Measurements from ENCODE around the gene PHLDB2. TPM values are rescaled to one million over a fixed set of nuclear protein-coding genes. Genes with fewer than 3 reads are reported as not detected.

Gene PHLDB2
- total and polyA plus RNA-seq, 2 of the 4 experiments (the other 2 are of a cell fraction), result 10.6 to 28.7 TPM

DNA sequence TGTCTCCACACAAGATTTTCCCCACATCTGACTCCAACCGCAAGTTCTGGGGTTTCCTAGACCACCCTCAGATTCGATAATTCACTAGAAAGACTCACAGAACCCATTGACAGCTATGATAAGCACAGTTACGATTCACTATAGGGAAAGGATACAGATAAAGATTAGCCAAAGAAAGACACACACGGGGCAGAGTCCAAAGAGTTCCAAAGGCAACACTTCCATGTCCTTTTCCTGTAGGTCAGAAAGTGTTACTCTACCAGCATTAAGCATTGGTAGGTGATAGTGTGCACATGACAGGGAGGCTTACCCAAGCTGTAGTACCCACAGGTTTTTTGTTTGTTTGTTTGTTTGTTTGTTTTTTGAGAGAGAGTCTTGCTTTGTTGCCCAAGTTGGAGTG, 48.1 kb downstream of the PHLDB2 start:
- Histone ChIP-seq H2BK5ac (ENCODE audit: low read depth, low read length, poor library complexity, severe bottlenecking) (peak overlapping the region; percentile 67), H2AK9ac (replicated peaks; ENCODE audit: low read depth, low read length, poor library complexity) (no peak overlapping the region), H3K9me3 (ENCODE audit: control insufficient read depth, insufficient read depth, low read length) (no peaks in the 10 kb centered on the region), H2BK15ac (ENCODE audit: low read depth, low read length) (peak overlapping the region; percentile 61; the same call in 1 of the 3 replicates), H3K23ac (ENCODE audit: low read depth, low read length) (peak overlapping the region; percentile 40; the same call in 1 of the 2 replicates), H2BK20ac (ENCODE audit: low read depth, low read length) (peak overlapping the region; percentile 78), H2AK5ac (ENCODE audit: low read depth, low read length) (peak overlapping the region; percentile 54; the same call in 1 of the 2 replicates), H3K36me3 (ENCODE audit: control insufficient read depth, insufficient read depth, low read length) (no peaks in the 10 kb centered on the region), H3K14ac (replicated peaks; ENCODE audit: low read depth, low read length) (peak overlapping the region; percentile 71; the same call in 1 of the 2 replicates), H3K4ac (ENCODE audit: low read depth, low read length) (peak overlapping the region; percentile 76), H2BK120ac (ENCODE audit: low read depth, low read length) (peak overlapping the region; percentile 57; the same call in 1 of the 2 replicates), H3K4me3 (ENCODE audit: insufficient read depth, low read depth, low read length) (no peak overlapping the region), H4K8ac (ENCODE audit: low read depth in 2 of 2, low read length in 2 of 2) (peak overlapping the region in 1 of 2 experiments; percentile 22; a peak in 2 of 4 replicates), H3K9me1 (ENCODE audit: insufficient read depth, low read length) (peaks cover 9% of the 10 kb centered on the region; the same call in 1 of the 2 replicates), H4K91ac (ENCODE audit: insufficient read depth, low read depth, low read length) (peak overlapping the region; percentile 48), H3K4me2 (ENCODE audit: low read depth, low read length) (no peak overlapping the region), H3K18ac (ENCODE audit: low read depth, low read length) (peak overlapping the region; percentile 31; the same call in 1 of the 2 replicates), H3K27me3 (ENCODE audit: control insufficient read depth, insufficient read depth, low read length) (no peaks in the 10 kb centered on the region), H3K79me1 (ENCODE audit: low read depth in 1 of 2, low read length in 2 of 2) (peaks cover 0 to 22% of the 10 kb centered on the region in 2 experiments; a peak in 2 of 4 replicates), H3K27ac (ENCODE audit: insufficient read depth, low read length) (no peak overlapping the region), H4K5ac (ENCODE audit: low read depth, low read length) (peak overlapping the region; percentile 44; the same call in 1 of the 2 replicates), H2AFZ (replicated peaks; ENCODE audit: low read length, poor library complexity) (no peak overlapping the region), H3K56ac (ENCODE audit: extremely low read depth, insufficient read depth, low read length) (no peak overlapping the region), H4K20me1 (ENCODE audit: insufficient read depth, low read length) (no peaks in the 10 kb centered on the region), H3K9ac (ENCODE audit: low read depth, low read length) (no peak overlapping the region), H3K4me1 (ENCODE audit: control insufficient read depth, insufficient read depth, low read length) (peaks cover 17% of the 10 kb centered on the region)
- no CpG with 5 or more reads among the region's 4 CpGs for WGBS, 2 experiments (ENCODE audit: extremely low coverage in 2 of 2, insufficient read length in 1 of 2)
- intact Hi-C loops (cut with micrococcal nuclease), result loop anchor here (1.0 kb wide), 1 partner anchor 40 kb away; no protein-coding TSS in a partner anchor
- TF ChIP-seq POLR2A (IDR thresholded peaks at IDR 0.05; ENCODE audit: low read depth, low read length) (no peak), MXI1 (IDR thresholded peaks at IDR 0.05; ENCODE audit: borderline replicate concordance, low read depth, low read length) (no peak), CTCF (conservative IDR thresholded peaks at IDR 0.05; ENCODE audit: low read depth, low read length) (no peak), NFE2L2 (IDR thresholded peaks at IDR 0.05; ENCODE audit: low read depth, low read length) (no peak), RFX5 (IDR thresholded peaks at IDR 0.05; ENCODE audit: low read depth, low read length) (no peak), FOS (IDR thresholded peaks at IDR 0.05; ENCODE audit: low read depth, low read length) (no peak)
- ChIA-PET POLR2A (ENCODE audit: unreplicated experiment) (no interaction called here), CTCF (no interaction called here)
- in situ Hi-C loops (cut with MboI; ENCODE audit: low sequenced_read_pairs), result no loop called here
- dilution Hi-C loops (cut with HindIII; ENCODE audit: low sequenced_read_pairs, unreplicated experiment), result no loop called here
- DNase-seq, result no peak
- no TSS peak for BruUV-seq (replicated peaks)
- no peak for ATAC-seq (ENCODE audit: low read depth)

Measured in IMR-90 (cell line).